Cardiac septum (tissue), 1 donor: ENCODE results near the gene QARS1. TPM values are rescaled to one million over a fixed set of nuclear protein-coding genes. Genes with fewer than 3 reads are reported as not detected.

Experiments used
- DNase-seq: peaks from one replicate; pipeline ENCODE4 v3.0.0-alpha.2; 2020; ENCODE audit warnings: low spot score
- intact Hi-C: fragments of 100-400 bp; cut with DNase I; formaldehyde crosslinking; loops from one replicate; pipeline ENCODE4 v1.14.0; 2022
- microRNA-seq: library from miRNA; unstranded; fragments of <30 nt; microRNA quantifications from one replicate; pipeline ENCODE4 v1.2.0, GENCODE V29; 2020
- total RNA-seq: library from RNA; stranded (reverse); fragmentation: NEBNext Ultra II Directional; extraction: Animal tissue kit (Norgen Biotek cat#: 25700); gene quantifications from one replicate; pipeline ENCODE4 v1.2.1, GENCODE V29; 2021
- donor health status: DM: no; HTN: no; CAD: no.

The QARS1 gene
- total RNA-seq, 1 donor from 2014 or later, result 149 TPM

- intact Hi-C loops, result no loop called here
- no peak for DNase-seq
Observed at GRCh38 chr3:49076646-49077045, 27.9 kb downstream of the QARS1 start.

GRCh38 chr3:49076116-49076515 lies 28.4 kb downstream of the QARS1 start:
- intact Hi-C loops, result no loop called here
- DNase-seq, result no peak

- no peak for DNase-seq
- intact Hi-C loops, result no loop called here
Observed at GRCh38 chr3:49058011-49058410, 46.5 kb downstream of the QARS1 start.

- DNase-seq, result no peak
- intact Hi-C loops, result no loop called here
Observed at GRCh38 chr3:49057268-49057667, 47.3 kb downstream of the QARS1 start.

- intact Hi-C loops, result no loop called here
- DNase-seq, result no peak
Observed at GRCh38 chr3:49054344-49054862, 50.2 kb downstream of the QARS1 start.

GRCh38 chr3:49053543-49053942 lies 51.0 kb downstream of the QARS1 start:
- intact Hi-C loops, result no loop called here
- DNase-seq, result no peak

Small RNA genes lying within 50 kb of the gene (microRNA-seq; reads per million reads assigned to microRNA genes)
- gene MIR6890, result not detected

Other genes starting within 250 kb of the QARS1 start
- 36.7 TPM for gene SLC25A20, start 205.9 kb downstream of the QARS1 start, total RNA-seq
- gene ARIH2, start 185.9 kb downstream of the QARS1 start, total RNA-seq, result 121 TPM
- 37.0 TPM for gene P4HTM, start 114.5 kb downstream of the QARS1 start, total RNA-seq
- gene WDR6, start 97.4 kb downstream of the QARS1 start, total RNA-seq, result 96.6 TPM
- 13.6 TPM for gene DALRD3, start 86.2 kb downstream of the QARS1 start, total RNA-seq
- 140 TPM for gene NDUFAF3, start 82.6 kb downstream of the QARS1 start, total RNA-seq
- gene IMPDH2, start 75.4 kb downstream of the QARS1 start, total RNA-seq, result 49.5 TPM
- gene QRICH1, start 10.7 kb downstream of the QARS1 start, total RNA-seq, result 54.5 TPM
- 58.5 TPM for gene USP19, start 16.1 kb upstream of the QARS1 start, total RNA-seq
- gene LAMB2, start 28.3 kb upstream of the QARS1 start, total RNA-seq, result 788 TPM
- gene CCDC71, start 61.6 kb upstream of the QARS1 start, total RNA-seq, result 11.4 TPM
- gene KLHDC8B, start 66.8 kb upstream of the QARS1 start, total RNA-seq, result 132 TPM
- gene C3orf62, start 172.5 kb upstream of the QARS1 start, total RNA-seq, result 2.9 TPM
- 44.5 TPM for gene USP4, start 235.3 kb upstream of the QARS1 start, total RNA-seq